Ovary (tissue), 3 donors: ENCODE results near the gene NPTXR.

ENCODE experiments used
- EP300 ChIP-seq: sonication (generic); formaldehyde crosslinking; IDR thresholded peaks from one replicate; pipeline ENCODE4 v1.6.1; 2017; ENCODE audit warnings: antibody characterized with exemption
- TF ChIP-seq, protein P1 (sequence below), 3 donors: fragments of 450-650 bp in 2 of 3; fragments of 200-600 bp in 1 of 3; IDR thresholded peaks; one replicate each; pipeline versions ENCODE4 v1.5.1 to v1.8.0; 2016 to 2022; ENCODE audit warnings: antibody characterized with exemption in 3 of 3, mild to moderate bottlenecking in 1 of 3
- donor health status: DM: no; HTN: no; CAD: no.

DNA sequence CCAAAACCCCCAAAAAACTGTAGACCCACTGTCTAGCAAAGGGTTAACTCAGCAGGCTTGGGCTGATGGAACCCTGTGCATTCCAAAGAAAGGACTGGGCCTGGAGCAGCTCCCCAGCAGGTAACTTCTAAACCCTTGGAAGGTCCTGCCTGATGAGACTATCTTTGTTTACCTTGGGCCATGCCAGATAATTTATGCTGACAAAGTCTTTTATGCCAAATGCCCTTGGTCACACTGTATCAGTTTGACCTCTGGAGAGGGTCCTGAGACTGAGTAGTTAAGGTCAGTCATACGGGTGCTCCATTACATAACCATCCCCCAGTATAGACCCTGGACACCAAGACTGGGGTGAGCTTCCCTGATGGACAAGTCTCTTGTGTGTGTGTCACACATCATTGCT, 28.0 kb downstream of the NPTXR start:
- TF ChIP-seq, protein P1, sequence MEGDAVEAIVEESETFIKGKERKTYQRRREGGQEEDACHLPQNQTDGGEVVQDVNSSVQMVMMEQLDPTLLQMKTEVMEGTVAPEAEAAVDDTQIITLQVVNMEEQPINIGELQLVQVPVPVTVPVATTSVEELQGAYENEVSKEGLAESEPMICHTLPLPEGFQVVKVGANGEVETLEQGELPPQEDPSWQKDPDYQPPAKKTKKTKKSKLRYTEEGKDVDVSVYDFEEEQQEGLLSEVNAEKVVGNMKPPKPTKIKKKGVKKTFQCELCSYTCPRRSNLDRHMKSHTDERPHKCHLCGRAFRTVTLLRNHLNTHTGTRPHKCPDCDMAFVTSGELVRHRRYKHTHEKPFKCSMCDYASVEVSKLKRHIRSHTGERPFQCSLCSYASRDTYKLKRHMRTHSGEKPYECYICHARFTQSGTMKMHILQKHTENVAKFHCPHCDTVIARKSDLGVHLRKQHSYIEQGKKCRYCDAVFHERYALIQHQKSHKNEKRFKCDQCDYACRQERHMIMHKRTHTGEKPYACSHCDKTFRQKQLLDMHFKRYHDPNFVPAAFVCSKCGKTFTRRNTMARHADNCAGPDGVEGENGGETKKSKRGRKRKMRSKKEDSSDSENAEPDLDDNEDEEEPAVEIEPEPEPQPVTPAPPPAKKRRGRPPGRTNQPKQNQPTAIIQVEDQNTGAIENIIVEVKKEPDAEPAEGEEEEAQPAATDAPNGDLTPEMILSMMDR (IDR thresholded peaks at IDR 0.05): no peak
- TF ChIP-seq EP300: no peak
